Activated CD8-positive, alpha-beta memory T cell treated with anti-CD3 and anti-CD28 coated beads, Interleukin-2, amount 10 ng/mL, durations not matched to agents 7 days and 5 days (primary cell): ENCODE results near the gene AKR7A2. TPM values are rescaled to one million over a fixed set of nuclear protein-coding genes. Genes with fewer than 3 reads are reported as not detected.

ENCODE experiments used
- ATAC-seq: fragments of 150-1000 bp; cut with Tn5 transposase; one replicate; pipeline ENCODE4 v1.10.0; 2021; ENCODE audit warnings: moderate library complexity
- CTCF ChIA-PET: fragments of 350-600 bp; sonication (Branson Sonifier 250); formaldehyde crosslinking; loops from one replicate; lab custom pipeline; 2021; ENCODE audit warnings: antibody characterized with exemption; lab: Charles Lee
- DNase-seq: peaks from one replicate; pipeline ENCODE4 v3.0.0-alpha.2; 2020
- H3K27ac Mint-ChIP-seq: one replicate; pipeline ENCODE4 v1.8.0; 2021; ENCODE audit warnings: mild to moderate bottlenecking, mixed read lengths
- H3K27me3 Mint-ChIP-seq: one replicate; pipeline ENCODE4 v1.8.0; 2021; ENCODE audit warnings: mixed read lengths
- H3K36me3 Mint-ChIP-seq: one replicate; pipeline ENCODE4 v1.8.0; 2021; ENCODE audit warnings: mild to moderate bottlenecking, mixed read lengths
- H3K4me1 Mint-ChIP-seq: one replicate; pipeline ENCODE4 v1.8.0; 2021; ENCODE audit warnings: mixed read lengths
- H3K4me3 Mint-ChIP-seq: one replicate; pipeline ENCODE4 v1.8.0; 2021; ENCODE audit warnings: mild to moderate bottlenecking, moderate library complexity, mixed read lengths
- H3K9me3 Mint-ChIP-seq: one replicate; pipeline ENCODE4 v1.8.0; 2022; ENCODE audit warnings: low read depth, mixed read lengths
- total RNA-seq, 2 experiments: library from RNA; stranded (reverse); gene quantifications; one replicate each; pipeline ENCODE4 v1.2.3, GENCODE V29; 2021

Gene AKR7A2
- 10 to 100 TPM; 47.4 to 48.0 TPM for total RNA-seq

DNA sequence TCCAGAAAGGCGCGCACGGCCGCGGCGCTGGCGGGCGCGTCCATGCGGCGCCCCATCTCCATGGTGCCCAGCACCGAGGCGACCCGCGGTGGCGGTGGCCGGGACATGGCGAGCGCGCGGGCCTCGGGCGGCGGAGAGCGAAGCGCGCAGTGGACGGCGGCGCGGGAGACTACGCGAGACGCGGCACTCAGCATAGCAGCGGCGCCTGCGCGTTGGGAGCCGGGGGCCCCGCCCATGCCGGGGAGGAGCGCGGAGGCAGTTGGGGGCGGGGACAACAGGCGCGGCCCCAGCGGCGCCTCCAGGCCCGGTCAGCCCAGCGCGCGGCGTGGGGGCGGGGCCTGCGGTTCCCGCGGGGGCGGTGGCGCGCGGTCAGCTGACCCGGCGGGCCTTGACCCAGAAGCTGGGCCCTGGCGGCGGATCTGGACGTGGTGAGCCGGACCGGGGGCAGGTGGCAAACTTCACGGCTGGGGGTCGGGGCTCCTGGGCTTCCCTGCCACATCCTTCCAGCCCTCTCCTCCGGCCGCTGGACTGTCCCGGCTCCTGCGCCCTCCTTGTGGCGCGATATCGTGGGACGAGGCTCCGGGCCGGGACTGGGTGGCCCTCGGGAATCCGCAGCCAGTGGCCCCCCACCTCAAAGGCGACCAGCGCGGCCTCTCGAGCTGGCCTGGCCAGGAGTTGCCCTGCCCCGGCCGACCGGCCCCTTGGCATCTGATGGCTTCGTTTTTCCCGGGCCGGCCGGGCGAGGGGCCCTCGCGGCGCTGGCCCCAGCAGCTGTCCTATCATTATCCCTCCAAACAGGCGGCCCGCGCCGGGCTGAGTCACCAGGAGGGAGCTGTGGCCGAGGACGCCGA lies at the start of gene AKR7A2, which contains the start of gene SLC66A1:
AKR7A2 (minus strand) TSS at position 214 of the 851 bp plus-strand sequence; CDS start at position 194, 20 bp downstream.
SLC66A1 (plus strand) TSS at position 396 of the 851 bp plus-strand sequence. CDS start 5,352 bp downstream, outside the sequence.
- H3K27me3 Mint-ChIP-seq = no peaks in the 10 kb centered on the region
- H3K36me3 Mint-ChIP-seq = peaks cover 5% of the 10 kb centered on the region
- H3K4me1 Mint-ChIP-seq = peaks cover 45% of the 10 kb centered on the region
- H3K27ac Mint-ChIP-seq = peak within 1 kb of the TSS; percentile 70
- CTCF ChIA-PET = interaction anchor here (1.2 to 1.8 kb wide), 2 partner anchors 285 to 350 kb away, joined by 3 to 4 read pairs; a partner anchor contains a TSS
- H3K4me3 Mint-ChIP-seq = peak within 1 kb of the TSS; percentile 78
- H3K9me3 Mint-ChIP-seq = no peaks in the 10 kb centered on the region
- peak; percentile 98 for ATAC-seq
- peak; percentile 90 for DNase-seq

DNA sequence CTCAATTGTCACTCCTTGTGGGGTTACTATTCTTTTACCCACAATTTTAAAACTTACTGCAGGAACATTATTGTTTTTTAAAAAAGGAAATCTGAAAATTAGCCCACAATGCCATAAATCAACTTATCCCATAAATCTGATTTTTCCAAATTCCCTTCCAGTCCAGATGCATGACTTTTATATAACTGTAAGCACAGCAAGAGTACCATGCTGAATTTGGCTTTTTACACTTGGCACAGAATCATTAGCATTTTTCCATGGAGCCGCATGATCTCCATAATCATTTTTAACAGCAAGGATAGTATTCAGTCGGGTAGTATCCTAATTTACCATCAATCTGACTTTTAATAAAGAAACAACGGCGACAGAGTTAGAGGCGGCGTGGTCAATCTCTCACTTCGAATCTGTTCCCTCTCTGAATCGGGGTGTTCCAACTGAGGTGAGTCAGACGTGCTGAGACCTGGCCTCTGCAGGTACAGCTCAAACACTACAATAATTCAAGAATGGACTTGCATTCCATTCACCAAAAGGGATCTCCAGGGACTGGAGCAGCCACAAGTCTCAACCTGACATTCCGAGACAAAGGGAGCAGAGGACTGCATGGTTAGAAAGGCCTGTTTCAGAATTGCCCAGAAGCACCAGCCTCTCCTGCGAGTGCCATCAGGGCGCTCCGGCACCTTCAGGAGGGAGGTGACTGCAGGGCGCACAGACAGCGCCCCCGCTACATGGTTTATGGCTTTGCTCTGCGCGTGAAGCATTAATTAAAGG lies 49.1 kb upstream of the AKR7A2 start:
- DNase-seq = no peak
- Mint-ChIP-seq H3K4me1 (peaks cover 25% of the 10 kb centered on the region), H3K27me3 (no peaks in the 10 kb centered on the region), H3K36me3 (peaks cover 17% of the 10 kb centered on the region), H3K4me3 (no peak overlapping the region), H3K27ac (no peak overlapping the region), H3K9me3 (no peaks in the 10 kb centered on the region)
- no peak for ATAC-seq
- CTCF ChIA-PET = interaction anchor here (1.1 to 1.6 kb wide), 2 partner anchors 16 to 221 kb away, joined by 3 read pairs; no protein-coding TSS in a partner anchor

DNA sequence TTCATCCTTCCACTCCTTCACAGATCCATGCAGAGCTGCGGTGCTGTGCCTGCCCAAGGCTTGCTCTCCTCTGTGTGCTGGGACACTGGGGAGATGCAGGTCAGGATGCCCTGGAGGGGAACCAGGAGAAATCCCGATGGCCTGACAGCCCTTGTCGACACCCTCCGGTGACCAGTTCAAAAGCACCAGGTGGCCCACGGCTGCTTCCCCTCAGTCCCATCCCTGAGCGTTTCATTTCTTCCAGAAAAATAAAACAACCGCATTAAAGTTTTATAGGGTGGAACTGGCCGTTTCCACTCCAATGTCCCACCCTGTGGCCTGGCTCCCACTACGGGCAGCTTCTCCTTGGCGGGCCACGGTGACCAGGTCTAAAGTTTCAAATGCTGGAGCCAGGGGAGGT lies 48.5 kb upstream of the AKR7A2 start:
- ATAC-seq (peak; percentile 30), DNase-seq (no peak)
- H3K9me3 Mint-ChIP-seq = no peaks in the 10 kb centered on the region
- CTCF ChIA-PET = interaction anchor here (1.1 to 1.6 kb wide), 2 partner anchors 16 to 222 kb away, joined by 3 read pairs; no protein-coding TSS in a partner anchor
- H3K4me1 Mint-ChIP-seq = peaks cover 25% of the 10 kb centered on the region
- no peak overlapping the region for H3K4me3 Mint-ChIP-seq
- H3K27me3 Mint-ChIP-seq = no peaks in the 10 kb centered on the region
- peak overlapping the region; percentile 28 for H3K27ac Mint-ChIP-seq
- peaks cover 22% of the 10 kb centered on the region for H3K36me3 Mint-ChIP-seq

DNA sequence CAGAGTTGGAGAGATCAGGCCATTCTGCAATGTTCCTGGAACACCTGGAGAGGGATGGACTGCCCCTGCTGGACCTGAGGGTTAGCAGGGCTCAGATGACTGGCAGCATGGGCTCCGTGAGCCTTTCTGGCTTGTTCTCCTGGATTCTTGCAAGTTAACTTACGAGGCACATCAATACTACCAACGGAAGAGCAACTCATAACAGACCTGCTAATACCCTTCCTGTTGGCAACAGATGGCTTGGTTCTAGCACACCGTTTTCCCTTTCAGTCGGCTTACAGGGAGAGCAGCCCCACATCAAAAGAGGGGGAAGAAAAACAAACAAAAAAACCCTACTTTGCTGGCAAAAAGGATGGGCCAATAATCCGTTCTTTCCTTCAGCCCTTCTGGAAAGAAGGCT lies 48.1 kb upstream of the AKR7A2 start:
- H3K4me3 Mint-ChIP-seq = no peak overlapping the region
- peak; percentile 30 for ATAC-seq
- CTCF ChIA-PET = interaction anchor here (1.1 to 1.6 kb wide), 2 partner anchors 15 to 222 kb away, joined by 3 read pairs; no protein-coding TSS in a partner anchor
- H3K27ac Mint-ChIP-seq = peak overlapping the region; percentile 26
- no peak for DNase-seq
- peaks cover 24% of the 10 kb centered on the region for H3K36me3 Mint-ChIP-seq
- H3K4me1 Mint-ChIP-seq = peaks cover 25% of the 10 kb centered on the region
- no peaks in the 10 kb centered on the region for H3K27me3 Mint-ChIP-seq
- no peaks in the 10 kb centered on the region for H3K9me3 Mint-ChIP-seq

DNA sequence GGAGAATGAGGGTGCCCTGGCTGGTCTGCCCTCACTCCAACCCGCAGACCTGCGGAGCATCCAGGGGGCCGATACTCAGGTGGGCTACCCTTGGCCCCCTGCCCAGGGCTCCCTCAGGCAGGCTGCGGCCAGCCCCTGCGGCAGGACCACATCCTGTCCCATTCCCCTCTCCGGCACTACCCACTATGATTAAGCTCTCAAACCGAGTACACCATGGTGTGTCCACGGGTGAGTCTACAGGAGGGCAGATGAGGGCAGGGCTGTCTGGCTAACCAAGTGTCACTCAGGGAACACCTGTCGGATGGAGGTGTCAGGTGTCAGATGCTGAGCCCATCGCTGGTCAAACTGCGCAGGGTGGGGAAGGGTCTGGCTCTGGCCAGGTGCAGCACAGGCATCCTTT lies 47.4 kb upstream of the AKR7A2 start:
- Mint-ChIP-seq H3K9me3 (no peaks in the 10 kb centered on the region), H3K4me1 (peaks cover 25% of the 10 kb centered on the region), H3K36me3 (peaks cover 24% of the 10 kb centered on the region), H3K4me3 (no peak overlapping the region), H3K27ac (no peak overlapping the region), H3K27me3 (no peaks in the 10 kb centered on the region)
- CTCF ChIA-PET = interaction anchor here (0.7 to 1.6 kb wide), 2 partner anchors 15 to 292 kb away, joined by 3 read pairs; no protein-coding TSS in a partner anchor
- no peak for DNase-seq
- ATAC-seq = peak; percentile 27

DNA sequence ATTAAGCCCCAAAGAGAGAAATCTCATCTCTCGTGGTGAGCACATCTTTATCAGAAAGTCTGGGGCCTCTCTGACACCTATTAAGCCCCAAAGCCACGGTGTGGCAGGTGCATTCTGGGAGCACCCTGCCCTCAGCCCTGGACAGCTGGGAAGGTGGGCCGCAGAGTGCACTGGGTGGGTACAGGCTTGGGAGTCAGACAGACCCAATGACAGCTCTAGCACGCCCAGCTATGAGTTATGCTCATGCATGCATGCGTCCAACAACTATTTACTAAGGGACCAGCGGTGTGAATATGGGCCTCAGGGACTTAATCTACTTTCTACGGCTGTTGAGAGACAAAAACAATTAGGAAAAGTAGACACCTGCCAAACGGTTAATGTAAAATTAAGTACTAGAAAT lies 46.8 kb upstream of the AKR7A2 start:
- Mint-ChIP-seq H3K4me3 (no peak overlapping the region), H3K36me3 (peaks cover 23% of the 10 kb centered on the region), H3K4me1 (peaks cover 25% of the 10 kb centered on the region), H3K27ac (no peak overlapping the region), H3K9me3 (no peaks in the 10 kb centered on the region), H3K27me3 (no peaks in the 10 kb centered on the region)
- no peak for ATAC-seq
- CTCF ChIA-PET = interaction anchor here (0.7 to 1.0 kb wide), 2 partner anchors 17 to 293 kb away, joined by 3 read pairs; no protein-coding TSS in a partner anchor
- DNase-seq = no peak

DNA sequence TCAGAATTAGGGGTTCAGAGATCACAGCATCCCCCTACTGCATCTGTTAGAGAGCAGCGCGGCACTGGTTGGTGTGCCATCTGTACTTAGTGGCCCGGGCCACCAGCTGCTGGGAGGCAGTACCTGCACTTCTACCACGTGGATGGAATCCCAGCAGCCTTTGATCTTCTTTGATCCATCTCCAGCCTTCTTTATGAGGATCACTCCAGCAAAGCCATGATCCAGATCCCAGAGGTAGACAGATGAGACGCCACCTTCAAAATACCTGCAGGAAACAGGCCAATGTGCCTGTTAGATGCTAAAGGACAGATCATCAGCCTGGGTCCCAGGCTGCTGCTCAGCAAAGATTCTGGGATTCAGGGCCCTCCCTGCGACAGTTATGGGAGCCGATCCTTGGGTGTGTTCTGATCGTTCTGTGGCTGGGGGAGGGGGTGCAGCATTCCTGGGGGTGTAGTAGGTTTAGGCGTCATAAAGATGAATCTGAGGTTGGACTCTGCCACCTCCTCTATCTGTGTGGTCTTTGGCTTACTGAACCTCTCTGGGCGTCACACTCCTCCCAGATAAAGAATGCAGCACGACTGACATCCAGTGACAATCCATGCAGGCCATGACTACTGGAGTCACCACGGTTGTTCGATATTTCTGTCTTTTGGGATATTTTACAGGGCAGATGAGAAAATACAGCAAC lies 45.5 kb upstream of the AKR7A2 start:
- peaks cover 25% of the 10 kb centered on the region for H3K4me1 Mint-ChIP-seq

DNA sequence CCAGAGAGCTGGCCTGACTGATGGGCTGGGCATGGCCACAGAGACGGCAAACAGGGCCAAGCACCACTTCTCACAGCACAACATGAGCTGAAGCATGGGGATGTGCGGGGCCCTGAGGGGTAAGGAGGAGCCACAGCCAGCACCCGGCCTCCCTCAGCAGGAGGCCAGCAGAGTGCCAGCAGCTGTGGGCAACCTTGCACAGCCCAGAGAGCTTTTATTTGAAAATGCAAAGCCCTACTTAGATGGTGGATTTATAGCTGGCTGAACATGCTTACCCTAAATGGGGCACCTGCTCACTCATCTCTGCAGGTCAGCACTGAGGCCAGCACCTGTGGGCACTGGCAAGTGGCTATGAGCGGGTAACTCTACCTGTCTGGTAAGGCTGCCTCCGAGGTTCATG lies 44.3 kb upstream of the AKR7A2 start:
- H3K9me3 Mint-ChIP-seq = no peaks in the 10 kb centered on the region
- CTCF ChIA-PET = interaction anchor here (0.8 kb wide), 1 partner anchor 15 kb away, joined by 4 read pairs; no protein-coding TSS in a partner anchor

More for the DNA sequence above, 45.5 kb upstream of the AKR7A2 start:
- Mint-ChIP-seq H3K9me3 (no peaks in the 10 kb centered on the region), H3K36me3 (peaks cover 22% of the 10 kb centered on the region), H3K27ac (no peak overlapping the region), H3K4me3 (no peak overlapping the region), H3K27me3 (no peaks in the 10 kb centered on the region)
- DNase-seq (no peak), ATAC-seq (no peak)
- CTCF ChIA-PET = interaction anchor here (1.0 kb wide), 1 partner anchor 15 kb away, joined by 3 read pairs; no protein-coding TSS in a partner anchor

DNA sequence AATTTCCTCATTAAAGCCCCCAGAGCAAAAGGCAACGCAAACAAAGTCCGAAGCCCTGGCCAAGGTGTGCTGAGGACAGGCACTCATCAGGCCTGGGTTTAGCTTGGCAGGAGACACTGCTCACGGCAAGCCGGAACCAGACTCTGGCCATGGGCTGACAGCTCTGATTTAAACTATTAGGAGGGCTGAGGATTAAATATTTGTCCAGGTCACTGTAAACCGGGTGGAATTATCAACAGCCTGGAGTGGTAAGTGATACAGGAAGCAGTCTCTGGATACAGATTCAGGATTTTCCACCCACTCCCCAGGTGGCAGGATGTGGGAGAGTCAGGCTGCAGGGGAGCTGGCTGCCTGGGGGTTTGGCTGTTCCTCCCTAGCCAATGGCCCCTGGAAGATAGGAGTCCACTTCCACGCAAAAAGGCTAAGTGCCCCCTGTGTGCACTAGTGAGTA lies 42.6 kb upstream of the AKR7A2 start:
- no peaks in the 10 kb centered on the region for H3K9me3 Mint-ChIP-seq
- H3K36me3 Mint-ChIP-seq = peaks cover 22% of the 10 kb centered on the region
- H3K27me3 Mint-ChIP-seq = no peaks in the 10 kb centered on the region
- CTCF ChIA-PET = interaction anchor here (1.2 to 2.0 kb wide), 2 partner anchors 9 to 13 kb away, joined by 3 to 7 read pairs; no protein-coding TSS in a partner anchor
- DNase-seq (no peak), ATAC-seq (no peak)
- peaks cover 8% of the 10 kb centered on the region for H3K4me1 Mint-ChIP-seq
- no peak overlapping the region for H3K4me3 Mint-ChIP-seq
- no peak overlapping the region for H3K27ac Mint-ChIP-seq

More for the DNA sequence above, 44.3 kb upstream of the AKR7A2 start:
- Mint-ChIP-seq H3K27ac (no peak overlapping the region), H3K4me1 (peaks cover 23% of the 10 kb centered on the region), H3K27me3 (no peaks in the 10 kb centered on the region), H3K36me3 (peaks cover 22% of the 10 kb centered on the region), H3K4me3 (no peak overlapping the region)
- DNase-seq (no peak), ATAC-seq (no peak)

DNA sequence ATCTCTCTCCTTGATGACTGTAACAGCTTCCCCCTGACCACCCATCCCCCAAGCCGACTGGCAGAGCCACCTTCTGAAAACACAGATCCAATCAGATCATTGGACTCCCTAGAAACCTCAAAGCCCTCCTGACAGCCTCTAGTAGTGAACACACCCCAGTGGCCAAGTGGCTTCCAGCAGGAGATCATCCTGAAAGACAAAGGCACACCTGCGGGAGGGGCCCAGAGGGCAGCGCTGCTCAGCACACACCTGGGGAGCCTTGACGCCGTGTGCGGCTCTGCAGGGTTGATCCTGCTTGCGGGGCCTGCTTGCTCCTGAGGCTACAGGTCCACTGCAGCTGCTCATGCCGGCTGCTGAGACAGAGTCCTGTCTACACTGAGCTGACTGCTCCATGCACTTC lies 41.7 kb upstream of the AKR7A2 start:
- Mint-ChIP-seq H3K27me3 (no peaks in the 10 kb centered on the region), H3K27ac (peak overlapping the region; percentile 16), H3K9me3 (no peaks in the 10 kb centered on the region), H3K4me1 (peaks cover 4% of the 10 kb centered on the region), H3K4me3 (no peak overlapping the region), H3K36me3 (peaks cover 22% of the 10 kb centered on the region)
- CTCF ChIA-PET = interaction anchor here (1.2 to 2.0 kb wide), 2 partner anchors 10 to 12 kb away, joined by 3 to 7 read pairs; no protein-coding TSS in a partner anchor
- DNase-seq (no peak), ATAC-seq (no peak)

DNA sequence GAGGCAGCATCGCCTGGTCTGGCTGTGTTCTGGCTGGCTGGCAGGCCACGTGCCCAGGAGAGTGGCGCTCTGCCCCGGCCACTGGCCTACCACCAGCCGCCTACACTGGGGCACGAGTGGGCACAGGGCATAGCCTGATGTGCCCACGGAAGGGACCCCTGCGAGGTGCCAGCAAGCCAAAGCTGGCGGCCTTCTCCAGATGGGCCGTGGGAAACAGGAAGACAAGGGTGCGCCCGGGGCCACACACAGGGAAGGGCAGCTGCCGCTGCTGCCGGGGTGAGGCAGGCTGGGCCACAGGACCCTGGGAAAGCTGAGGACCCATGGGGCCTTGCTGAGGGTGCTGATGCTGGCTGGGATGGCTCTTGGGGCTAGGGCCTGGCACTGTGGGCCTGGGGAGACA lies 40.9 kb upstream of the AKR7A2 start:
- H3K4me1 Mint-ChIP-seq = peaks cover 3% of the 10 kb centered on the region
- no peak overlapping the region for H3K4me3 Mint-ChIP-seq
- no peak overlapping the region for H3K27ac Mint-ChIP-seq
- no peaks in the 10 kb centered on the region for H3K9me3 Mint-ChIP-seq
- peaks cover 22% of the 10 kb centered on the region for H3K36me3 Mint-ChIP-seq
- DNase-seq (no peak), ATAC-seq (no peak)
- CTCF ChIA-PET = no interaction called here
- no peaks in the 10 kb centered on the region for H3K27me3 Mint-ChIP-seq

DNA sequence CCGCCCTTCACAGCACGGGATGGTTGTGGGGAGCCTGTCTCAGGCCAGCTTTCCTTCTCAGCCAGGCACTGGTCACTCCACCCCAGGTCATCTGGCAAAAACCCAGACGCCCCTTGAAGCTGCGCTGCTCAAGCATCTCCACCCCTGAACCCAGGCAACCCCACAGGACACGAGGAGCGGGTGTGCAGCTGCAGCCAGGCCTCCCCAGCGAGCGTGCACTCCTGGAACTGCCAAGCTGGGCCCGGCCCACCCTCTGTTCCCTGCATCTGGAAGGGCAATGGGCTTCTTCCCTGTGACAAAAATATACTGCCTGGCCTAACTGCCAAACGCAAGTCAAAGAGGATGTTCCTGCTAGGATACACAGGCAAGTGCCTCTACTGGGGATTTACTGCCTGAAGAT lies 39.9 kb upstream of the AKR7A2 start:
- H3K4me3 Mint-ChIP-seq = no peak overlapping the region
- peaks cover 16% of the 10 kb centered on the region for H3K36me3 Mint-ChIP-seq
- no peaks in the 10 kb centered on the region for H3K9me3 Mint-ChIP-seq
- no peaks in the 10 kb centered on the region for H3K4me1 Mint-ChIP-seq
- no peak overlapping the region for H3K27ac Mint-ChIP-seq
- no peak for DNase-seq
- no peaks in the 10 kb centered on the region for H3K27me3 Mint-ChIP-seq
- CTCF ChIA-PET = interaction anchor here (0.7 to 0.9 kb wide), 2 partner anchors 10 to 309 kb away, joined by 3 read pairs; no protein-coding TSS in a partner anchor
- no peak for ATAC-seq
